K562 (cell line): ENCODE measurements around the gene C2orf66. TPM values are rescaled to one million over a fixed set of nuclear protein-coding genes. Genes with fewer than 3 reads are reported as not detected.

Experiments
- CAMTA2 ChIP-seq: fragments of 250-450 bp; sonication (Bioruptor Pico); conservative IDR thresholded peaks from 2 replicates; pipeline ENCODE4 v1.5.1; 2022
- CCAR2 ChIP-seq: fragments of 200-400 bp; formaldehyde crosslinking; IDR thresholded peaks from 2 replicates; pipeline ENCODE4 v1.6.1; 2017; ENCODE audit warnings: mild to moderate bottlenecking, low read depth, low read length
- CREBBP ChIP-seq: IDR thresholded peaks from one replicate; pipeline ENCODE4 v1.6.1; 2012; ENCODE audit warnings: low read depth, mild to moderate bottlenecking, control low read depth, inconsistent platforms, low read length
- EP400 ChIP-seq: fragments of 450-650 bp; IDR thresholded peaks from 2 replicates; pipeline ENCODE4 v1.6.1; 2017; ENCODE audit warnings: antibody characterized with exemption, mild to moderate bottlenecking, moderate library complexity
- FOSL1 ChIP-seq: fragments of 200-800 bp; sonication (Bioruptor generic); conservative IDR thresholded peaks from 2 replicates; pipeline ENCODE4 v1.6.1; 2016; ENCODE audit warnings: missing genetic modification characterization, missing compliant biosample characterization
- HNRNPK ChIP-seq: fragments of 200-400 bp; formaldehyde crosslinking; IDR thresholded peaks from one replicate; pipeline ENCODE4 v1.6.1; 2018; ENCODE audit warnings: mild to moderate bottlenecking, low read depth, low read length; ENCODE audit not compliant: poor library complexity, severe bottlenecking
- KDM1A ChIP-seq, 2 experiments: fragments of 450-650 bp; IDR thresholded peaks; 2 replicates each; pipeline ENCODE4 v1.6.1; 2016; ENCODE audit warnings: mild to moderate bottlenecking in 2 of 2
- LARP7 ChIP-seq: fragments of 450-650 bp; IDR thresholded peaks from 2 replicates; pipeline ENCODE4 v1.6.1; 2016
- RHOXF2B ChIP-seq: fragments of 250-450 bp; sonication (Bioruptor Pico); conservative IDR thresholded peaks from 2 replicates; pipeline ENCODE4 v1.5.1; 2021
- SAP30 ChIP-seq: fragments of 200-600 bp; sonication (generic); IDR thresholded peaks from 2 replicates; pipeline ENCODE4 v1.6.1; 2012; ENCODE audit warnings: borderline replicate concordance, low read depth, mild to moderate bottlenecking, moderate library complexity, low read length, control low read depth, inconsistent platforms; ENCODE audit not compliant: insufficient read depth, poor library complexity, severe bottlenecking
- SIN3A ChIP-seq, 2 experiments: fragments of 150-350 bp in 1 of 2; IDR thresholded peaks; 2 replicates each; pipeline ENCODE4 v1.6.1; 2011 to 2016; ENCODE audit warnings: borderline replicate concordance in 2 of 2, low read depth in 2 of 2, low read length in 2 of 2, mild to moderate bottlenecking in 2 of 2, moderate library complexity in 2 of 2; ENCODE audit not compliant: control insufficient read depth in 1 of 2
- TAF7 ChIP-seq: fragments of 450-650 bp; IDR thresholded peaks from 2 replicates; pipeline ENCODE4 v1.6.1; 2016; ENCODE audit warnings: missing genetic modification characterization, missing compliant biosample characterization
- TCF3 ChIP-seq: sonication (generic); formaldehyde crosslinking; IDR thresholded peaks from 2 replicates; pipeline ENCODE4 v1.4.0; 2020; ENCODE audit warnings: mild to moderate bottlenecking, missing genetic modification reagents
- THRAP3 ChIP-seq: fragments of 450-650 bp; IDR thresholded peaks from 2 replicates; pipeline ENCODE4 v1.6.1; 2016; ENCODE audit warnings: mild to moderate bottlenecking, inconsistent platforms, borderline replicate concordance
- TOE1 ChIP-seq, 2 experiments: fragments of 450-650 bp in 1 of 2; sonication (generic) in 1 of 2; formaldehyde crosslinking in 1 of 2; IDR thresholded peaks; 2 replicates each; pipeline versions ENCODE4 v1.7.1 to v1.8.0; 2016 to 2022; ENCODE audit warnings: borderline replicate concordance in 2 of 2, mild to moderate bottlenecking in 2 of 2, antibody characterized with exemption in 1 of 2, inconsistent platforms in 1 of 2, low read depth in 1 of 2, missing genetic modification reagents in 1 of 2, moderate library complexity in 1 of 2
- ZBTB40 ChIP-seq, 2 experiments: fragments of 450-650 bp in 1 of 2; sonication (generic) in 1 of 2; formaldehyde crosslinking in 1 of 2; IDR thresholded peaks; 2 replicates each; pipeline versions ENCODE4 v1.7.1 to v1.9.0; 2016 to 2022; ENCODE audit warnings: inconsistent platforms in 1 of 2, mild to moderate bottlenecking in 1 of 2, missing genetic modification reagents in 1 of 2
- ZBTB7A ChIP-seq: IDR thresholded peaks from 2 replicates; pipeline ENCODE4 v1.6.1; 2011; ENCODE audit warnings: low read depth, mild to moderate bottlenecking, low read length, moderate library complexity, borderline replicate concordance; ENCODE audit not compliant: control insufficient read depth
- ZNF717 ChIP-seq: fragments of 250-450 bp; sonication (Bioruptor Pico); IDR thresholded peaks from 2 replicates; pipeline ENCODE4 v1.5.0; 2021
- polyA plus RNA-seq, 8 experiments: library from polyadenylated mRNA; depleted of rRNA in 4 of 8; stranded (reverse) in 5 of 8; unstranded in 3 of 8; fragments of >200 nt; fragmentation: Nextera tagmentation in 2 of 8; fragmentation: Illumina TruSeq in 1 of 8; extraction: Ambion mirVana in 2 of 8; extraction: Trizol in 1 of 8; gene quantifications; 2 replicates each; pipeline versions ENCODE4 v1.2.1 to v1.2.3, GENCODE V29; 2011 to 2014; ENCODE audit warnings: inconsistent platforms in 1 of 8, missing spikeins in 1 of 8
- total RNA-seq, 7 experiments: library from RNA; depleted of rRNA in 6 of 7; stranded (reverse); fragments of >200 nt in 6 of 7; fragmentation: Illumina TruSeq in 2 of 7; extraction: Trizol in 2 of 7; gene quantifications; 2 replicates each; pipeline versions ENCODE4 v1.2.1 to v1.2.3, GENCODE V29; 2011 to 2021; ENCODE audit warnings: low replicate concordance in 1 of 7
- TF ChIP-seq, protein P1 (sequence below): fragments of 250-450 bp; sonication (Bioruptor Pico); IDR thresholded peaks from 2 replicates; pipeline ENCODE4 v1.8.0; 2022; ENCODE audit warnings: inconsistent platforms, mild to moderate bottlenecking, moderate library complexity, borderline replicate concordance

The C2orf66 gene
- total and polyA plus RNA-seq, 9 of the 15 experiments (the other 6 are each of a cell fraction or from before 2014, with no cell fraction given): not detected

DNA sequence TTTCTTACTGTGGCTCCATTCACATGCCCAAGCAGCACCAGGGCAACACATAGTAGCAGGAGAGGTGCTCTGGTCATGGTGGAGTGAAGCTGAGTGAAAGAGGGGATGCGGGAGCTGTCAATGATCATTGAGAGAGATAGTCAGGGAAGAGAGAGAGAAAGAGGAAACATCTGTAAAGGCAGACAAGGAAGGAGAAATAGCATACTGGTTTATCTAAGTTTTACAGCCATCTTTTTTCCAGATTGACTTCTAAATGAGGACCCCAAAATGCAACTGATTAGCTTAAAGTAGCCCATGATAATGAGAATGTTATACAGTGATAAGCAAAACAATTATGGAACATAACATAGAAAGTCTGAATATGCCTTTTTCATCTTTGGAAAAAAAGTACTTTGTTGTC, at the start of gene C2orf66 (continued):
- no peak for TF ChIP-seq CAMTA2
- no peak for TF ChIP-seq CREBBP
- TF ChIP-seq LARP7: no peak
- no peak for TF ChIP-seq RHOXF2B (CRISPR knock-in tag)
- TF ChIP-seq, protein P1, sequence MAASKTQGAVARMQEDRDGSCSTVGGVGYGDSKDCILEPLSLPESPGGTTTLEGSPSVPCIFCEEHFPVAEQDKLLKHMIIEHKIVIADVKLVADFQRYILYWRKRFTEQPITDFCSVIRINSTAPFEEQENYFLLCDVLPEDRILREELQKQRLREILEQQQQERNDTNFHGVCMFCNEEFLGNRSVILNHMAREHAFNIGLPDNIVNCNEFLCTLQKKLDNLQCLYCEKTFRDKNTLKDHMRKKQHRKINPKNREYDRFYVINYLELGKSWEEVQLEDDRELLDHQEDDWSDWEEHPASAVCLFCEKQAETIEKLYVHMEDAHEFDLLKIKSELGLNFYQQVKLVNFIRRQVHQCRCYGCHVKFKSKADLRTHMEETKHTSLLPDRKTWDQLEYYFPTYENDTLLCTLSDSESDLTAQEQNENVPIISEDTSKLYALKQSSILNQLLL (CRISPR knock-in tag): no peak
- no peak for TF ChIP-seq EP400
- no peak for TF ChIP-seq TOE1 (IDR thresholded peaks at IDR 0.05; ENCODE audit: borderline replicate concordance)
- no peak for TF ChIP-seq TOE1 (CRISPR knock-in tag; IDR thresholded peaks at IDR 0.05; ENCODE audit: borderline replicate concordance, low read depth)
- TF ChIP-seq FOSL1 (tag): no peak
- TF ChIP-seq THRAP3: no peak
- no peak for TF ChIP-seq ZNF717 (CRISPR knock-in tag)
- TF ChIP-seq TAF7 (tag): no peak
- TF ChIP-seq SAP30: no peak
- peak; percentile 61 to 78; a peak in 3 of 4 replicates for TF ChIP-seq KDM1A (IDR thresholded peaks at IDR 0.05)
- TF ChIP-seq TCF3 (CRISPR knock-in tag): peak; percentile 77
- TF ChIP-seq HNRNPK: no peak
- TF ChIP-seq SIN3A (IDR thresholded peaks at IDR 0.05; ENCODE audit: borderline replicate concordance in 2 of 2, control insufficient read depth in 1 of 2, low read depth in 2 of 2, low read length in 2 of 2): no peak
- no peak for TF ChIP-seq ZBTB7A
- TF ChIP-seq CCAR2: no peak
- TF ChIP-seq ZBTB40 (IDR thresholded peaks at IDR 0.05): no peak
- no peak for TF ChIP-seq ZBTB40 (CRISPR knock-in tag; IDR thresholded peaks at IDR 0.05)
